ENCODE results near the gene CLPSL2. TPM values are rescaled to one million over a fixed set of nuclear protein-coding genes. Genes with fewer than 3 reads are reported as not detected.

CLPSL2 gene
- total and polyA plus RNA-seq, 10 of the 15 experiments (the other 5 are each of a cell fraction or from before 2014, with no cell fraction given) = 0.32 to 1.3 TPM; not detected in 8

DNA sequence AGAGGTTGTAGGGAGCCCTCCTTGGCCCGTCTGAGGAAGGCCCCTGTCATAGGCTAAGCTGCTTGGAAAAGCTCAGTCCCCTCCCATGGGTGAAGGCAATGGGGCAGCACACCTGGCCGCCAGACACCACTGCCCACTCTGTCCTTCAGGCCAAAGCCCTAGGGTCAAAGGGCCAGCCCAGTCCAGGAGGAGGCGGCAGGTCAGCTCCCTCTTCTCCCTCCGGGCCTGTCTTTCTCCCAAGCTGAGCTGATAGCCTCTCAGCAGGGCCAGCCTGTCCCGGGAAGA lies 5.1 kb upstream of the CLPSL2 start:
- WGBS (ENCODE audit: insufficient coverage, insufficient replicate concordance, low lambda C conversion rate, missing lambda C conversion rate) = 36% methylated on average over 5 of the region's 5 CpGs
- H4K20me1 ChIP-seq (ENCODE audit: control insufficient read depth, insufficient read depth) = no peaks in the 10 kb centered on the region
- BruUV-seq (replicated peaks) = no TSS peak
- H3K4me2 ChIP-seq (ENCODE audit: control insufficient read depth, insufficient read depth) = peak overlapping the region; percentile 61
- no peak overlapping the region for H3K9ac ChIP-seq (ENCODE audit: control insufficient read depth, insufficient read depth, low read length)
- FAIRE-seq (no peak), ATAC-seq (peak; percentile 17; the same call in 2 of the 3 replicates), DNase-seq (ENCODE audit: low read depth, low spot score) (no peak)
- peaks cover 11% of the 10 kb centered on the region for H3K4me1 ChIP-seq (ENCODE audit: control insufficient read depth, insufficient read depth, low read length)
- H3K79me2 ChIP-seq (ENCODE audit: control insufficient read depth, insufficient read depth, low read length) = no peaks in the 10 kb centered on the region
- no peaks in the 10 kb centered on the region for H3K27me3 ChIP-seq (replicated peaks in 1 of 2; ENCODE audit: control insufficient read depth in 2 of 2, insufficient read depth in 2 of 2, low read length in 1 of 2)
- TF ChIP-seq FOS (IDR thresholded peaks at IDR 0.05; ENCODE audit: borderline replicate concordance, extremely low read depth, insufficient read length) (no peak), ZNF207 (IDR thresholded peaks at IDR 0.05; ENCODE audit: borderline replicate concordance) (no peak), CHD1 (IDR thresholded peaks at IDR 0.05; ENCODE audit: low read depth, low read length) (no peak), RCOR1 (conservative IDR thresholded peaks at IDR 0.05; ENCODE audit: low read depth, low read length) (no peak), IRF4 (IDR thresholded peaks at IDR 0.05; ENCODE audit: low read depth, low read length) (no peak), BMI1 (IDR thresholded peaks at IDR 0.05; ENCODE audit: borderline replicate concordance) (no peak), TCF7 (IDR thresholded peaks at IDR 0.05; ENCODE audit: borderline replicate concordance) (no peak), CBX5 (IDR thresholded peaks at IDR 0.05; ENCODE audit: low read depth) (no peak)
- POLR2A ChIA-PET = no interaction called here
- H3K27ac ChIP-seq (ENCODE audit: control insufficient read depth, insufficient read depth) = no peak overlapping the region
- RAD21 ChIA-PET (ENCODE audit: unreplicated experiment) = interaction anchor here (1.0 kb wide), 1 partner anchor 64 kb away, joined by 3 read pairs; no protein-coding TSS in a partner anchor
- intact Hi-C loops (cut with micrococcal nuclease; ENCODE audit: unreplicated experiment) = no loop called here
- SMC1A ChIA-PET (ENCODE audit: uncharacterized antibody, unreplicated experiment) = interaction anchor here (2.0 kb wide), 1 partner anchor 35 kb away, joined by 5 read pairs; the partner anchor contains the start of gene ARMC12
- H3K36me3 ChIP-seq (ENCODE audit: control insufficient read depth in 2 of 2, insufficient read depth in 2 of 2, low read length in 1 of 2) = no peaks in the 10 kb centered on the region
- H3K9me3 ChIP-seq (replicated peaks; ENCODE audit: control insufficient read depth, insufficient read depth, low read length) = no peaks in the 10 kb centered on the region
- CTCF ChIA-PET = no interaction called here
- in situ Hi-C loops (cut with MboI) = no loop called here
- peak overlapping the region; percentile 64; the same call in 1 of the 2 replicates for H2AFZ ChIP-seq (ENCODE audit: control insufficient read depth, low read depth, low read length)
- H3K4me3 ChIP-seq = no peak overlapping the region

DNA sequence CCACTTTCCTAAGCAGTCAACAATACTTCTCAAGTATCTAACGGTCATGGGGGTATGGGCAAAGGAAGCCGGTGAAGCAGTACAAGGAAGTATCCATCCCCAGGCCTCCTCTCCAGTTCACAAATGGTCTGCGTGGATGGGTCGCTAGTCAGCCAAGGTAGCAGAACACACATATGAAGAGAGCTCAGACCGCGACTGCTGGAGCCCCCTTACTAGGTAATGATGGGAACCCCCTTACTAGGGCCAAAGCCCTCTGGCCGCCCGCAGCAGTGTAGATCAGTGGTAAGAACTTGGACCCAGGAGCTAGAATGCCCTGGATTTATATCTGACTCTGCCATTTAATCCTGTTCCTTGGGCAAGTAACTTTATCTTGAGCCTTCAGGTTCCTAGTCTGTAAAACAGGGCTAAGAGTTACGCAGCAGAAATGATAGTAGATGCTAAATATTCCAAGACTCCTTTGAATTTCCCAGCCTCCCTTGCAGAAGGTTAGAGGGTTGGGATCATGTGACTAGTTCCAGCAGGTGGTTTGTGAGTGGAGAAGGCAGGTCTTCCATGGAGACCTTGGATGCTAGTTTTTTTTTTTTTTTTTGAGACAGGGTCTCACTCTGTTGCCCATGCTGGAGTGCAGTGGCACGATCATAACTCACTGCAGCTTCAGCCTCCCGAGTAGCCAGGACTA lies 2.1 kb upstream of the CLPSL2 start:
- in situ Hi-C loops (cut with MboI) = no loop called here
- H3K4me3 ChIP-seq = no peak overlapping the region
- no peak overlapping the region for H3K27ac ChIP-seq (ENCODE audit: control insufficient read depth, insufficient read depth)
- BruUV-seq (replicated peaks) = no TSS peak
- ChIA-PET POLR2A (interaction anchor here (0.6 kb wide), 1 partner anchor 11 kb away, joined by 6 read pairs; no protein-coding TSS in a partner anchor), RAD21 (ENCODE audit: unreplicated experiment) (no interaction called here), SMC1A (ENCODE audit: uncharacterized antibody, unreplicated experiment) (no interaction called here), CTCF (no interaction called here)
- intact Hi-C loops (cut with micrococcal nuclease; ENCODE audit: unreplicated experiment) = no loop called here
- H3K36me3 ChIP-seq (ENCODE audit: control insufficient read depth in 2 of 2, insufficient read depth in 2 of 2, low read length in 1 of 2) = no peaks in the 10 kb centered on the region
- no peaks in the 10 kb centered on the region for H3K9me3 ChIP-seq (replicated peaks; ENCODE audit: control insufficient read depth, insufficient read depth, low read length)
- no peak overlapping the region for H2AFZ ChIP-seq (ENCODE audit: control insufficient read depth, low read depth, low read length)
- FAIRE-seq = no peak
- H3K9ac ChIP-seq (ENCODE audit: control insufficient read depth, insufficient read depth, low read length) = no peak overlapping the region
- H3K79me2 ChIP-seq (ENCODE audit: control insufficient read depth, insufficient read depth, low read length) = no peaks in the 10 kb centered on the region
- DNase-seq (ENCODE audit: low read depth, low spot score) = no peak
- no peaks in the 10 kb centered on the region for H3K27me3 ChIP-seq (replicated peaks in 1 of 2; ENCODE audit: control insufficient read depth in 2 of 2, insufficient read depth in 2 of 2, low read length in 1 of 2)
- H4K20me1 ChIP-seq (ENCODE audit: control insufficient read depth, insufficient read depth) = no peaks in the 10 kb centered on the region
- ATAC-seq = no peak
- no peak overlapping the region for H3K4me2 ChIP-seq (ENCODE audit: control insufficient read depth, insufficient read depth)
- 62% methylated on average over 11 of the region's 11 CpGs for WGBS (ENCODE audit: insufficient coverage, insufficient replicate concordance, low lambda C conversion rate, missing lambda C conversion rate)
- H3K4me1 ChIP-seq (ENCODE audit: control insufficient read depth, insufficient read depth, low read length) = peaks cover 11% of the 10 kb centered on the region
- TF ChIP-seq RBBP5 (conservative IDR thresholded peaks at IDR 0.05) (no peak), LARP7 (IDR thresholded peaks at IDR 0.05) (no peak), HDAC2 (IDR thresholded peaks at IDR 0.05) (no peak), KDM1A (IDR thresholded peaks at IDR 0.05; ENCODE audit: borderline replicate concordance) (no peak), JUND (IDR thresholded peaks at IDR 0.05; ENCODE audit: low read depth, low read length) (no peak), MTA3 (IDR thresholded peaks at IDR 0.05; ENCODE audit: borderline replicate concordance, low read length) (no peak), SMAD1 (IDR thresholded peaks at IDR 0.05; ENCODE audit: low read depth, partially characterized antibody) (no peak)
- TF ChIP-seq, protein P1, sequence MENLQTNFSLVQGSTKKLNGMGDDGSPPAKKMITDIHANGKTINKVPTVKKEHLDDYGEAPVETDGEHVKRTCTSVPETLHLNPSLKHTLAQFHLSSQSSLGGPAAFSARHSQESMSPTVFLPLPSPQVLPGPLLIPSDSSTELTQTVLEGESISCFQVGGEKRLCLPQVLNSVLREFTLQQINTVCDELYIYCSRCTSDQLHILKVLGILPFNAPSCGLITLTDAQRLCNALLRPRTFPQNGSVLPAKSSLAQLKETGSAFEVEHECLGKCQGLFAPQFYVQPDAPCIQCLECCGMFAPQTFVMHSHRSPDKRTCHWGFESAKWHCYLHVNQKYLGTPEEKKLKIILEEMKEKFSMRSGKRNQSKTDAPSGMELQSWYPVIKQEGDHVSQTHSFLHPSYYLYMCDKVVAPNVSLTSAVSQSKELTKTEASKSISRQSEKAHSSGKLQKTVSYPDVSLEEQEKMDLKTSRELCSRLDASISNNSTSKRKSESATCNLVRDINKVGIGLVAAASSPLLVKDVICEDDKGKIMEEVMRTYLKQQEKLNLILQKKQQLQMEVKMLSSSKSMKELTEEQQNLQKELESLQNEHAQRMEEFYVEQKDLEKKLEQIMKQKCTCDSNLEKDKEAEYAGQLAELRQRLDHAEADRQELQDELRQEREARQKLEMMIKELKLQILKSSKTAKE (IDR thresholded peaks at IDR 0.05; ENCODE audit: low read depth, poor library complexity, severe bottlenecking) = no peak
- TF ChIP-seq, protein P2, sequence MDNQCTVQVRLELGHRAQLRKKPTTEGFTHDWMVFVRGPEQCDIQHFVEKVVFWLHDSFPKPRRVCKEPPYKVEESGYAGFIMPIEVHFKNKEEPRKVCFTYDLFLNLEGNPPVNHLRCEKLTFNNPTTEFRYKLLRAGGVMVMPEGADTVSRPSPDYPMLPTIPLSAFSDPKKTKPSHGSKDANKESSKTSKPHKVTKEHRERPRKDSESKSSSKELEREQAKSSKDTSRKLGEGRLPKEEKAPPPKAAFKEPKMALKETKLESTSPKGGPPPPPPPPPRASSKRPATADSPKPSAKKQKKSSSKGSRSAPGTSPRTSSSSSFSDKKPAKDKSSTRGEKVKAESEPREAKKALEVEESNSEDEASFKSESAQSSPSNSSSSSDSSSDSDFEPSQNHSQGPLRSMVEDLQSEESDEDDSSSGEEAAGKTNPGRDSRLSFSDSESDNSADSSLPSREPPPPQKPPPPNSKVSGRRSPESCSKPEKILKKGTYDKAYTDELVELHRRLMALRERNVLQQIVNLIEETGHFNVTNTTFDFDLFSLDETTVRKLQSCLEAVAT (IDR thresholded peaks at IDR 0.05) = no peak
